H9 (cell line): Measurements from ENCODE around the gene TMEM202. TPM values are rescaled to one million over a fixed set of nuclear protein-coding genes. Genes with fewer than 3 reads are reported as not detected.
"Not testable (repeated sequence)": the region's sequence is repeated elsewhere in the genome, so short reads cannot be mapped to it uniquely, and the experiment has no call there.

Source experiments
- DNase-seq: peaks from one replicate; pipeline ENCODE4 v3.0.0-alpha.2; 2017
- H2AFZ ChIP-seq: one replicate; pipeline ENCODE4 v1.6.1; 2013; ENCODE audit warnings: mild to moderate bottlenecking, low read length, control low read depth, moderate library complexity
- H2AK5ac ChIP-seq: 2 replicates; pipeline ENCODE4 v1.6.1; 2013; ENCODE audit warnings: low read length, control low read depth, mixed read lengths; ENCODE audit not compliant: insufficient read length
- H2BK120ac ChIP-seq: one replicate; pipeline ENCODE4 v1.6.1; 2013; ENCODE audit warnings: low read depth, mild to moderate bottlenecking, low read length, control low read depth, inconsistent platforms; ENCODE audit not compliant: poor library complexity, severe bottlenecking
- H2BK12ac ChIP-seq: 2 replicates; pipeline ENCODE4 v1.6.1; 2013; ENCODE audit warnings: low read length, control low read depth, mixed read lengths, low read depth; ENCODE audit not compliant: insufficient read length
- H2BK15ac ChIP-seq: 2 replicates; pipeline ENCODE4 v1.6.1; 2013; ENCODE audit warnings: low read depth, low read length, control low read depth
- H2BK20ac ChIP-seq: one replicate; pipeline ENCODE4 v1.6.1; 2013; ENCODE audit warnings: low read depth, mild to moderate bottlenecking, low read length, control low read depth, inconsistent platforms; ENCODE audit not compliant: poor library complexity, severe bottlenecking
- H2BK5ac ChIP-seq: 2 replicates; pipeline ENCODE4 v1.6.1; 2013; ENCODE audit warnings: low read length, control low read depth, mixed read lengths; ENCODE audit not compliant: insufficient read length
- H3K14ac ChIP-seq: 2 replicates; pipeline ENCODE4 v1.6.1; 2013; ENCODE audit warnings: low read length, control low read depth; ENCODE audit not compliant: insufficient read depth
- H3K18ac ChIP-seq: 2 replicates; pipeline ENCODE4 v1.6.1; 2013; ENCODE audit warnings: low read depth, mild to moderate bottlenecking, mixed read lengths, low read length, control low read depth; ENCODE audit not compliant: insufficient read length
- H3K23ac ChIP-seq: 2 replicates; pipeline ENCODE4 v1.6.1; 2013; ENCODE audit warnings: low read length, control low read depth, mixed read lengths, low read depth; ENCODE audit not compliant: insufficient read length
- H3K23me2 ChIP-seq: 2 replicates; pipeline ENCODE4 v1.6.1; 2013; ENCODE audit warnings: low read depth, mild to moderate bottlenecking, mixed read lengths, low read length, control low read depth; ENCODE audit not compliant: insufficient read length, poor library complexity, severe bottlenecking
- H3K27ac ChIP-seq: 2 replicates; pipeline ENCODE4 v1.5.1; 2013; ENCODE audit warnings: low read length, control low read depth, mixed read lengths, low read depth; ENCODE audit not compliant: insufficient read length
- H3K27me3 ChIP-seq: 2 replicates; pipeline ENCODE4 v1.6.1; 2013; ENCODE audit warnings: low read length, control low read depth, inconsistent platforms; ENCODE audit not compliant: insufficient read depth
- H3K4ac ChIP-seq: 2 replicates; pipeline ENCODE4 v1.6.1; 2013; ENCODE audit warnings: low read depth, mild to moderate bottlenecking, control low read depth, inconsistent platforms, low read length, moderate library complexity
- H3K4me1 ChIP-seq: 2 replicates; pipeline ENCODE4 v1.6.1; 2013; ENCODE audit warnings: low read length, control low read depth, inconsistent platforms; ENCODE audit not compliant: insufficient read depth
- H3K4me2 ChIP-seq: 2 replicates; pipeline ENCODE4 v1.6.1; 2013; ENCODE audit warnings: low read length, control low read depth, mixed read lengths; ENCODE audit not compliant: insufficient read length, insufficient read depth
- H3K56ac ChIP-seq: 2 replicates; pipeline ENCODE4 v1.6.1; 2013; ENCODE audit warnings: low read depth, mild to moderate bottlenecking, mixed read lengths, low read length, control low read depth; ENCODE audit not compliant: insufficient read length
- H3K79me1 ChIP-seq: 2 replicates; pipeline ENCODE4 v1.6.1; 2013; ENCODE audit warnings: low read depth, mild to moderate bottlenecking, moderate library complexity, low read length, control low read depth, inconsistent platforms; ENCODE audit not compliant: insufficient read depth, poor library complexity, severe bottlenecking
- H3K79me2 ChIP-seq: 2 replicates; pipeline ENCODE4 v1.6.1; 2013; ENCODE audit warnings: low read length, control low read depth, inconsistent platforms; ENCODE audit not compliant: insufficient read depth
- H3K9ac ChIP-seq: 2 replicates; pipeline ENCODE4 v1.6.1; 2013; ENCODE audit warnings: low read length, control low read depth, mixed read lengths; ENCODE audit not compliant: insufficient read length; ENCODE audit errors: extremely low read depth
- H3K9me3 ChIP-seq: one replicate; pipeline ENCODE4 v1.6.1; 2013; ENCODE audit warnings: low read depth, low read length, inconsistent platforms; ENCODE audit not compliant: control insufficient read depth
- H3T11ph ChIP-seq: one replicate; pipeline ENCODE4 v1.6.1; 2013; ENCODE audit warnings: mild to moderate bottlenecking, low read length, control low read depth, inconsistent platforms
- H4K20me1 ChIP-seq: one replicate; pipeline ENCODE4 v1.6.1; 2013; ENCODE audit not compliant: control insufficient read depth, insufficient read length, insufficient read depth
- H4K5ac ChIP-seq: 2 replicates; pipeline ENCODE4 v1.6.1; 2013; ENCODE audit warnings: low read depth, mild to moderate bottlenecking, mixed read lengths, low read length, control low read depth; ENCODE audit not compliant: insufficient read length
- H4K8ac ChIP-seq: replicated peaks from 2 replicates; pipeline ENCODE4 v1.6.1; 2013; ENCODE audit warnings: low read length, control low read depth, mixed read lengths, low read depth; ENCODE audit not compliant: insufficient read length
- H4K91ac ChIP-seq: 2 replicates; pipeline ENCODE4 v1.6.1; 2013; ENCODE audit warnings: low read depth, mild to moderate bottlenecking, moderate library complexity, mixed read lengths, low read length, control low read depth; ENCODE audit not compliant: insufficient read length
- H3K27ac Mint-ChIP-seq, 3 experiments: 2 replicates in 2 of 3; 3 replicates in 1 of 3; pipeline ENCODE4 v1.8.0; 2020 to 2021; ENCODE audit warnings: mixed read lengths in 3 of 3, mild to moderate bottlenecking in 1 of 3, moderate library complexity in 1 of 3
- H3K27me3 Mint-ChIP-seq: 2 replicates; pipeline ENCODE4 v1.8.0; 2021; ENCODE audit warnings: low read depth, mild to moderate bottlenecking, moderate library complexity, mixed read lengths
- H3K36me3 Mint-ChIP-seq, 3 experiments: 2 replicates in 2 of 3; 3 replicates in 1 of 3; pipeline ENCODE4 v1.8.0; 2020 to 2021; ENCODE audit warnings: low read depth in 3 of 3, mixed read lengths in 3 of 3; ENCODE audit not compliant: insufficient read depth in 1 of 3
- H3K4me1 Mint-ChIP-seq, 2 experiments: 2 replicates each; pipeline ENCODE4 v1.8.0; 2020; ENCODE audit warnings: mixed read lengths in 2 of 2
- H3K4me3 Mint-ChIP-seq, 2 experiments: 2 replicates in 1 of 2; 3 replicates in 1 of 2; pipeline ENCODE4 v1.8.0; 2020 to 2021; ENCODE audit warnings: mild to moderate bottlenecking in 2 of 2, mixed read lengths in 2 of 2, moderate library complexity in 1 of 2
- H3K9me3 Mint-ChIP-seq, 2 experiments: 2 replicates in 1 of 2; 3 replicates in 1 of 2; pipeline ENCODE4 v1.8.0; 2020; ENCODE audit warnings: mild to moderate bottlenecking in 2 of 2, mixed read lengths in 2 of 2, moderate library complexity in 1 of 2
- CTCF ChIP-seq: fragments of 200-600 bp; sonication (generic); conservative IDR thresholded peaks from 3 replicates; pipeline ENCODE4 v1.8.0; 2021; ENCODE audit warnings: antibody characterized with exemption, mild to moderate bottlenecking
- WGBS: extraction: QIAGEN DNeasy Blood & Tissue Kit; methylation state at CpG from one replicate; pipeline ENCODE4 v1.1.7; 2013; ENCODE audit warnings: missing lambda C conversion rate, low lambda C conversion rate, mixed read lengths; ENCODE audit not compliant: insufficient read length; ENCODE audit errors: extremely low coverage; 5-methylcytosine and 5-hydroxymethylcytosine counted together
- total RNA-seq: library from RNA; stranded (reverse); gene quantifications from 2 replicates; pipeline ENCODE4 v1.2.1, GENCODE V29; 2021

The TMEM202 gene
- total RNA-seq, 1 experiment from 2014 or later: not detected

GRCh38 chr15:72415304-72415703 lies 17.2 kb downstream of the TMEM202 start:
- Mint-ChIP-seq H3K4me3 (no peak overlapping the region), H3K36me3 (no peaks in the 10 kb centered on the region), H3K27me3 (peaks cover 39% of the 10 kb centered on the region), H3K9me3 (peaks cover 0 to 2% of the 10 kb centered on the region in 2 experiments; a peak in 2 of 5 replicates), H3K4me1 (no peaks in the 10 kb centered on the region), H3K27ac (no peak overlapping the region)
- H3K23ac ChIP-seq: no peak overlapping the region
- no peak overlapping the region for H3T11ph ChIP-seq
- no peak overlapping the region for H2AK5ac ChIP-seq
- no peak overlapping the region for H2BK5ac ChIP-seq
- H3K4me2 ChIP-seq: no peak overlapping the region
- H4K20me1 ChIP-seq: no peaks in the 10 kb centered on the region
- H3K4me1 ChIP-seq: no peaks in the 10 kb centered on the region
- H3K27me3 ChIP-seq: no peaks in the 10 kb centered on the region
- H2BK15ac ChIP-seq: no peak overlapping the region
- H3K79me1 ChIP-seq: no peaks in the 10 kb centered on the region
- no peak overlapping the region for H3K4ac ChIP-seq
- no peak overlapping the region for H3K56ac ChIP-seq
- H3K79me2 ChIP-seq: no peaks in the 10 kb centered on the region
- H4K91ac ChIP-seq: no peak overlapping the region
- WGBS: no CpG with 5 or more reads among the region's 2 CpGs
- H3K9me3 ChIP-seq: no peaks in the 10 kb centered on the region
- no peak overlapping the region for H2BK20ac ChIP-seq
- H3K9ac ChIP-seq: no peak overlapping the region
- H4K8ac ChIP-seq: no peak overlapping the region
- no peak overlapping the region for H4K5ac ChIP-seq
- H2BK12ac ChIP-seq: no peak overlapping the region
- no peak for DNase-seq
- no peak for TF ChIP-seq CTCF
- no peak overlapping the region for H3K14ac ChIP-seq
- H3K18ac ChIP-seq: no peak overlapping the region
- H2BK120ac ChIP-seq: no peak overlapping the region
- no peak overlapping the region for H3K27ac ChIP-seq
- no peaks in the 10 kb centered on the region for H3K23me2 ChIP-seq
- H2AFZ ChIP-seq: no peak overlapping the region

GRCh38 chr15:72419768-72420167 lies 21.7 kb downstream of the TMEM202 start:
- H3K4me3 Mint-ChIP-seq: peak overlapping the region in 1 of 2 experiments; percentile 27; a peak in 1 of 5 replicates
- H3T11ph ChIP-seq, H3K27ac ChIP-seq, H3K23ac ChIP-seq, H2BK20ac ChIP-seq, H2AK5ac ChIP-seq, H3K18ac ChIP-seq, H3K4me1 ChIP-seq, H2BK12ac ChIP-seq, H3K4me1 Mint-ChIP-seq, H2AFZ ChIP-seq, H3K23me2 ChIP-seq, H2BK15ac ChIP-seq, H2BK5ac ChIP-seq, H3K56ac ChIP-seq, H3K79me1 ChIP-seq, H3K36me3 Mint-ChIP-seq, H4K8ac ChIP-seq, H2BK120ac ChIP-seq, H4K20me1 ChIP-seq, H3K27me3 ChIP-seq, H4K91ac ChIP-seq, H3K9me3 Mint-ChIP-seq, H3K4ac ChIP-seq, DNase-seq, H3K4me2 ChIP-seq, H3K79me2 ChIP-seq, H3K27ac Mint-ChIP-seq, H3K9me3 ChIP-seq, H4K5ac ChIP-seq, H3K14ac ChIP-seq, H3K9ac ChIP-seq: not testable (repeated sequence)
- H3K27me3 Mint-ChIP-seq: peaks cover 16% of the 10 kb centered on the region
- WGBS: no CpG with 5 or more reads among the region's 3 CpGs
